Loucy (cell line): ENCODE measurements around the gene TXNRD1.

Experiments
- H2AFZ ChIP-seq: fragments of 200-600 bp; sonication (generic); 2 replicates; pipeline ENCODE4 v1.6.0; 2016; ENCODE audit warnings: antibody characterized with exemption, mild to moderate bottlenecking, low read length, moderate library complexity
- H3F3A ChIP-seq: fragments of 200-600 bp; 2 replicates; pipeline ENCODE4 v1.6.0; 2016; ENCODE audit warnings: antibody characterized with exemption, low read depth, mild to moderate bottlenecking
- H3K27me3 ChIP-seq: fragments of 200-600 bp; sonication (generic); 2 replicates; pipeline ENCODE4 v1.6.1; 2014; ENCODE audit warnings: low read length, mild to moderate bottlenecking; ENCODE audit not compliant: insufficient read depth, poor library complexity, severe bottlenecking
- H3K36me3 ChIP-seq: fragments of 200-600 bp; sonication (generic); 2 replicates; pipeline ENCODE4 v1.6.1; 2016; ENCODE audit warnings: low read length; ENCODE audit not compliant: insufficient read depth
- H3K4me1 ChIP-seq: fragments of 200-600 bp; sonication (generic); 2 replicates; pipeline ENCODE4 v1.5.1; 2014; ENCODE audit warnings: low read length, mild to moderate bottlenecking; ENCODE audit not compliant: insufficient read depth, poor library complexity, severe bottlenecking
- H3K4me2 ChIP-seq: fragments of 200-600 bp; sonication (generic); 2 replicates; pipeline ENCODE4 v1.6.0; 2014; ENCODE audit warnings: antibody characterized with exemption, low read length, low read depth, mild to moderate bottlenecking; ENCODE audit not compliant: poor library complexity, severe bottlenecking
- H3K4me3 ChIP-seq: fragments of 200-600 bp; sonication (generic); 2 replicates; pipeline ENCODE4 v1.5.1; 2014; ENCODE audit warnings: low read length, mild to moderate bottlenecking, mixed read lengths; ENCODE audit not compliant: poor library complexity, severe bottlenecking
- H3K79me2 ChIP-seq: fragments of 200-600 bp; sonication (generic); 2 replicates; pipeline ENCODE4 v1.6.1; 2014; ENCODE audit warnings: low read length; ENCODE audit not compliant: insufficient read depth
- H3K9ac ChIP-seq: fragments of 200-600 bp; sonication (generic); 2 replicates; pipeline ENCODE4 v1.6.0; 2014; ENCODE audit warnings: mild to moderate bottlenecking, low read depth, low read length, moderate library complexity; ENCODE audit not compliant: poor library complexity, severe bottlenecking
- H3K9me2 ChIP-seq: fragments of 200-600 bp; sonication (generic); replicated peaks from 2 replicates; pipeline ENCODE4 v1.6.1; 2016; ENCODE audit warnings: low read depth, low read length, mixed read lengths
- H3K9me3 ChIP-seq: fragments of 200-600 bp; sonication (generic); 2 replicates; pipeline ENCODE4 v1.6.1; 2014; ENCODE audit warnings: mild to moderate bottlenecking, antibody characterized with exemption, low read length, low read depth; ENCODE audit not compliant: insufficient read depth
- H4K20me1 ChIP-seq: fragments of 200-600 bp; sonication (generic); 2 replicates; pipeline ENCODE4 v1.6.0; 2014; ENCODE audit warnings: antibody characterized with exemption, low read length, mild to moderate bottlenecking; ENCODE audit not compliant: insufficient read depth, poor library complexity, severe bottlenecking
- CTCF ChIP-seq: fragments of 200-600 bp; sonication (generic); conservative IDR thresholded peaks from 2 replicates; pipeline ENCODE4 v1.5.1; 2014; ENCODE audit warnings: mild to moderate bottlenecking, antibody characterized with exemption, low read length
- EZH2phosphoT487 ChIP-seq: fragments of 200-600 bp; IDR thresholded peaks from 2 replicates; pipeline ENCODE4 v1.6.1; 2018; ENCODE audit warnings: antibody characterized with exemption, mild to moderate bottlenecking, moderate library complexity, borderline replicate concordance

Gene TXNRD1

GRCh38 chr12:104248444-104248843 is 32.9 kb downstream of the TXNRD1 start:
- Histone ChIP-seq H3K9ac (no peak overlapping the region), H3K4me2 (no peak overlapping the region), H3K27me3 (no peaks in the 10 kb centered on the region), H2AFZ (no peak overlapping the region), H4K20me1 (no peaks in the 10 kb centered on the region), H3K36me3 (no peaks in the 10 kb centered on the region), H3K9me2 (no peaks in the 10 kb centered on the region), H3F3A (no peaks in the 10 kb centered on the region), H3K9me3 (no peaks in the 10 kb centered on the region), H3K79me2 (no peaks in the 10 kb centered on the region), H3K4me1 (no peaks in the 10 kb centered on the region), H3K4me3 (no peak overlapping the region)
- no peak for TF ChIP-seq EZH2phosphoT487
- TF ChIP-seq CTCF, result no peak

GRCh38 chr12:104249017-104249416 is 33.4 kb downstream of the TXNRD1 start:
- no peaks in the 10 kb centered on the region for H3K9me3 ChIP-seq
- no peaks in the 10 kb centered on the region for H3K36me3 ChIP-seq
- H4K20me1 ChIP-seq, result no peaks in the 10 kb centered on the region
- H3K79me2 ChIP-seq, result no peaks in the 10 kb centered on the region
- H3K9ac ChIP-seq, result no peak overlapping the region
- H3K27me3 ChIP-seq, result no peaks in the 10 kb centered on the region
- H3K9me2 ChIP-seq, result no peaks in the 10 kb centered on the region
- no peak overlapping the region for H3K4me2 ChIP-seq
- H3K4me3 ChIP-seq, result no peak overlapping the region
- no peak overlapping the region for H2AFZ ChIP-seq
- TF ChIP-seq CTCF (no peak), EZH2phosphoT487 (no peak)
- no peaks in the 10 kb centered on the region for H3K4me1 ChIP-seq
- no peaks in the 10 kb centered on the region for H3F3A ChIP-seq

- no peak for TF ChIP-seq CTCF
- no peak for TF ChIP-seq EZH2phosphoT487
- H3K4me1 ChIP-seq, result no peaks in the 10 kb centered on the region
- no peaks in the 10 kb centered on the region for H3K9me3 ChIP-seq
These were observed 34.3 kb downstream of the TXNRD1 start for GRCh38 chr12:104249898-104250297.

More at GRCh38 chr12:104249898-104250297, 34.3 kb downstream of the TXNRD1 start:
- H4K20me1 ChIP-seq, result no peaks in the 10 kb centered on the region
- no peaks in the 10 kb centered on the region for H3F3A ChIP-seq
- no peak overlapping the region for H2AFZ ChIP-seq
- H3K9me2 ChIP-seq, result no peaks in the 10 kb centered on the region
- no peaks in the 10 kb centered on the region for H3K36me3 ChIP-seq
- H3K4me3 ChIP-seq, result no peak overlapping the region
- no peak overlapping the region for H3K4me2 ChIP-seq
- no peaks in the 10 kb centered on the region for H3K79me2 ChIP-seq
- no peak overlapping the region for H3K9ac ChIP-seq
- H3K27me3 ChIP-seq, result no peaks in the 10 kb centered on the region
